Brain pericyte (primary cell): Measurements from ENCODE around the gene HTATSF1.
A peak's percentile ranks its signal among the peaks of the same experiment; 100 is the strongest.

ENCODE experiments used
- DNase-seq: peaks from one replicate; pipeline ENCODE4 v3.0.0-alpha.2; 2012; ENCODE audit warnings: low read depth, low spot score

HTATSF1 gene

DNA sequence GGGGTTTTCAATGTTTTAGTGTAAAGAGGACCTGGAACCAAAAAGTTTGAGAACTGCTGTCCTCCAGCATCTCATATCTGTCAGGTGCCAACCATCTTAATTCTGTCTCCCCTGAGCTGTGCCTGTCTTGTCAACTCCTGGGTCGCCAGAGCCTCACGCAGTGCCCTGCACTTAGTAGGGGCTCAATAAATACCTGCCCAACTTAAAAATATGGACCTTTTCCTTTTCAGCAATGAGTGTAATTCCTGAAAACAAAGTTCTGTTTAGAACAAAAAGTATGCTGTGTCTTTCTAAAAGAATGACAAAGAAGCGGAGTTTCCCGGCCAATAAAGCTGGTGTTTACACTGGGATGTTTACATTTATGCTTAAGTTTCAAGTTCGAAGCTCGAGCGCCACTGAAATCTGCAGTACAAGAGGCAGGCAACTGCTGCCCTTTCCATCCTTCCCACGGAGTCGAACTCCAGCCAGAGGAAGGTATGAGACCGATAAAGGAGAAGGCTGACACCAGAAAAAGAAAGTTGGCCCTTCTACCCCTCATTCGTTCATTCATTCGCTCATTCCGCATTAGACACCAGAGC is 1.1 kb upstream of the HTATSF1 start:
- DNase-seq, result no peak

- DNase-seq, result peak; percentile 58
Observed at GRCh38 chrX:136496764-136497555, 432 bp upstream of the HTATSF1 start.

DNA sequence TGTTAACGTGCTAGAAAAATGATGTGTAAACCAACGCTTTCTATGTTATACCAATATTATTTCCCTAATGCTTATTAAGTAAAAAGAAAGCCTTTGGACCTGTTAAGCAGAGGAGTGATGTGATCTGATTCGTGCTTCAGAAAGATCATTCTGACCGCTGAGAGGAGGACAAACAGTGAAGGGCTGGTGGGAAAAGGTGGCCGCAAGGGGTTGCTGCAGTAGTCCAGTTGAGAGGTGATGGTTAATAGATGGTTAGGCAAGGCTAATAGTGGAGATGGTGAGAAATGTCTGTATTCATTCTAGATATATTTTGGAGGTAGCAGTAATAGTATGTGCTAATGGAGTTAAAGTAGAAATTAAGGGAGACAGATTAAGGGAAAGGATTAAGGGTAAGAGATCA is 21.7 kb downstream of the HTATSF1 start:
- no peak for DNase-seq

GRCh38 chrX:136523770-136524169 is 26.4 kb downstream of the HTATSF1 start:
- DNase-seq, result no peak

DNA sequence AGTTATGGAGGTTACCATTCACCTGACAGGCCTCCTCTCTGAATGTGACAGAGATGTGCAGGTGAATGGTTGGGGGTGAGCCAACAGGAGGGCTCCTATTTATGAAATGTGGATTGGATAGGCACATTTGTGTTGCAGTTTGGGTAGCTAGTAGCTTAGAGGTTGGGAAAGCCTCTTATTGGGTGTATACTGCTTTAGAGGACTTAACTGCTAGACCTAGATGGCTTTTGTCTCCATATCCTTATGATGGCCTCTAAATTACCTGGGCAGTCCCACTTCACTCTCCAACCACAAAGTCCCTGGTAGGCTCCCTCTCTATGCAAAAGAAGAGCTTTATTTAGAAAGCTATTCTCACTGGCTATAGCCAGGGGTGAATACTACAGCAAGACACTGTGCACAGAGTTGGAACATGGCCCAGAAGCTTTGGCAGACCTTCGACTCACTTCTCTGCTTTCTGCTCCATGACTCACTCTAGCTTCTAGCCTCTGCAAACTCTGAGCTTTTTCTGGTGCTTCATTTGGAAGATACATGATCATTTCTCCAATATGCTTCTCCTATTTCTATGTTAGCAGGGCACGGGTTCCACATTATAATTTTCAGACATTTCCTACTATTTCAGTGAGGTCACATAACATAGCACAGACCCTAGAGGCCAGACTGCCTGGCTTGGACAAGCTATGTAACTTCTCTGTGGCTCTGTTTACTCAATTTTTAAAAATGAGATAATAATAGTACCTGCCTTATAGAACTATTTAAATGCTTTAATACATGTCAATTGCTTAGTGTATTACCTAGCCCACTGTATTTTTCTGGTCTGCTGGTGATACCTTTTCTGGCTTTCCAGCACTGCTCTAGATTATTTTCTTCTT is 28.6 kb downstream of the HTATSF1 start:
- peak; percentile 18 for DNase-seq

- DNase-seq, result no peak
Observed at GRCh38 chrX:136528645-136529315, 31.4 kb downstream of the HTATSF1 start.

- no peak for DNase-seq
Observed at GRCh38 chrX:136529795-136530194, 32.4 kb downstream of the HTATSF1 start.

DNA sequence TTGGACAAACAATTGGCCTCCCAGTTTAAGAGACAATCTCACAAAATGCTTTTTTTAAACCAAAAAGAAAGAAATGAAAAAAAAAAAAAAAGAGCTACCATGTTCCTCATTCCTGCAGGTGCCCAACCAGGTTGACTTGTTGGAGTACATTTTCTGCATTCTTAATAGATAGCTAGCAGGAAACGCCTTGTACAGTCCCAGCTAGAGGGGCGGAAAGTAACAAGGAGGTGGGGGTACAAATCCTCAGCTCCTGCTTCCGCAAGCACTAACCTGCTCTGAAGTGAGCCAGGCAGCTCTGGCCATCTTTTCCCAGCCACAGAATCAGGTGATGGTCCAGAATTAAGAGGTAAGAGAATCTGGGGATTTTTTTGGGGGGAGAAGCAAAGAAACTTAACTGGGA is 34.6 kb downstream of the HTATSF1 start, which contains the start of gene VGLL1:
VGLL1 (plus strand) TSS at position 265 of the 400 bp plus-strand sequence. CDS start 3,806 bp downstream, outside the sequence.
- no peak for DNase-seq

DNA sequence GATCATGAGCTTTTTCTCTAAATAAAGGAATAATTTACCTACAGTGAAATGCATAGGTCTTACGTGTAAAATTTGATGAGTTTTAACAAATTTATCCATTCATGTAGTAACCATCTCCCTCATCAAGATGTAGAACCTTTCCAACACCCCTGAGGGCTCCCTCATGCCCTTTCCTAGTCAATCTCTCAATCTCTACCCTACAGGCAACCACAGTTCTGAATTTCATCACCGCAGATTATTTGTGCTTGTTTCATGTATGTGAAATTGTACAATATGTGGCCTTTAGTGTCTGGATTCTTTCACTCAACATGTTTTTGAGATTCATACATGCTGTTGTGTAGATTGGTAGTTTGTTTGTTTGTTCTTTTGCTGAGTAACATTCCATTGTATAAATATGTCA is 36.7 kb downstream of the HTATSF1 start:
- DNase-seq, result no peak

- DNase-seq, result no peak
Observed at GRCh38 chrX:136538811-136539210, 41.4 kb downstream of the HTATSF1 start.

GRCh38 chrX:136540226-136540625 is 42.8 kb downstream of the HTATSF1 start:
- no peak for DNase-seq

- DNase-seq, result no peak
Observed at GRCh38 chrX:136541294-136541693, 43.9 kb downstream of the HTATSF1 start.

- DNase-seq, result no peak
Observed at GRCh38 chrX:136542281-136542680, 44.9 kb downstream of the HTATSF1 start.

DNA sequence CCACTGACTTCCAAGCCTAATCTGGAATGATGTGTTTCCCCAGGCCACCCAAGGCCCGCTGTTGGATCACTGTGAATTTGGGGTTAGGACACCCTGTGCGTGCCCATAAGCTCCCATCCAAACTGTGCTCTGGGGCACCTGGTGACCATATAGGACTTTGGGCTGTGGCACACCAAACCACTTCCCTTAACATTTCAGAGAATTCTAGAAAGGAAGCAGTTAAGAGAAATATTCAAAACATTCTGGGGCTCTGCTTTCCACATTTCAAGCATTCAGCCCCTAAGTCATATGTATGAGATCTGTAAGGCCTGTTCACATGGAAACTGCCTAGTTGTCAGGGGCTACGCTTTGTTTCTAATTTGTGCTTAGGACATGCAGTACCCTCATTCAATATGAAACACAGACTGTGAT is 49.0 kb downstream of the HTATSF1 start:
- no peak for DNase-seq

GRCh38 chrX:136549226-136549625 is 51.8 kb downstream of the HTATSF1 start:
- DNase-seq, result no peak

- no peak for DNase-seq
Observed at GRCh38 chrX:136551410-136551809, 54.0 kb downstream of the HTATSF1 start.

DNA sequence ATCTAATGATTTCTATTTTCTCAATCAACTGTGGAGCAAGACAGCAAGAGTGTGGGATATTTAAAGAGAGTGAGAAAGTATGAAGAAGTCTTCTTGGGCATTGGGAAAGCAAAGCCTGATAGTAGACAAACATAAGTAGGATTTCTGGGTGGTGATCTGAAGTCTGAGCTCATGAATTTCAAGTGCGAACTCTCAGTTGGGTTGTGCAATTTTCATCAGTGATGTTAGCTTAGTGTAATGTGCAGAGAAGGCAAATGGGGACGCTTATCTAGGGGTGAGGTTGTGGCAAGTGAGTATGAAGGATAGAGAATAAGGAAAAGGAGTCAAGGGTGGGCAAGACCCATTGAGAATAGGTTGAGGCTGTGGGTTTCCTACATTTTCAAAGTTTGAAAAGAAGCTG is 58.3 kb downstream of the HTATSF1 start:
- no peak for DNase-seq
